Measurements from ENCODE around the gene TPM1.

The TPM1 gene

GRCh38 chr15:63054985-63055384 is 12.4 kb downstream of the TPM1 start:
- DNase-seq (ENCODE audit: low spot score), result no peak

GRCh38 chr15:63056829-63057228 is 14.3 kb downstream of the TPM1 start:
- no peak for DNase-seq (ENCODE audit: low spot score)

GRCh38 chr15:63057468-63058345 is 15.2 kb downstream of the TPM1 start:
- no peak for DNase-seq (ENCODE audit: low spot score)

- DNase-seq (ENCODE audit: low spot score), result no peak
Observed at GRCh38 chr15:63059075-63059474, 16.5 kb downstream of the TPM1 start.

- DNase-seq (ENCODE audit: low spot score), result no peak
Observed at GRCh38 chr15:63059573-63060216, 17.1 kb downstream of the TPM1 start.

- no peak for DNase-seq (ENCODE audit: low spot score)
Observed at GRCh38 chr15:63060699-63061098, 18.2 kb downstream of the TPM1 start.

GRCh38 chr15:63061975-63062374 is 19.4 kb downstream of the TPM1 start:
- no peak for DNase-seq (ENCODE audit: low spot score)

GRCh38 chr15:63063164-63063756 is 20.7 kb downstream of the TPM1 start:
- DNase-seq (ENCODE audit: low spot score), result no peak

GRCh38 chr15:63063877-63064409 is 21.4 kb downstream of the TPM1 start:
- no peak for DNase-seq (ENCODE audit: low spot score)

- DNase-seq (ENCODE audit: low spot score), result no peak
Observed at GRCh38 chr15:63065262-63066221, 23.0 kb downstream of the TPM1 start.

GRCh38 chr15:63066272-63066671 is 23.7 kb downstream of the TPM1 start:
- no peak for DNase-seq (ENCODE audit: low spot score)

- no peak for DNase-seq (ENCODE audit: low spot score)
Observed at GRCh38 chr15:63067306-63067705, 24.8 kb downstream of the TPM1 start.

- no peak for DNase-seq (ENCODE audit: low spot score)
Observed at GRCh38 chr15:63067976-63068743, 25.6 kb downstream of the TPM1 start.

- DNase-seq (ENCODE audit: low spot score), result no peak
Observed at GRCh38 chr15:63069616-63070090, 27.1 kb downstream of the TPM1 start.

- no peak for DNase-seq (ENCODE audit: low spot score)
Observed at GRCh38 chr15:63070681-63071129, 28.2 kb downstream of the TPM1 start.

GRCh38 chr15:63071288-63071909 is 28.9 kb downstream of the TPM1 start:
- DNase-seq (ENCODE audit: low spot score), result no peak

GRCh38 chr15:63072023-63072650 is 29.6 kb downstream of the TPM1 start:
- DNase-seq (ENCODE audit: low spot score), result no peak

- DNase-seq (ENCODE audit: low spot score), result no peak
Observed at GRCh38 chr15:63072809-63073277, 30.3 kb downstream of the TPM1 start.

- no peak for DNase-seq (ENCODE audit: low spot score)
Observed at GRCh38 chr15:63073497-63074172, 31.1 kb downstream of the TPM1 start.
